HG03060 (cell line): ENCODE results near the gene WDFY3.

Experiments used
- ATAC-seq: cut with Tn5 transposase; IDR thresholded peaks from one replicate; pipeline ENCODE4 v1.9.1; 2021; ENCODE audit warnings: low read depth, moderate number of reproducible peaks; ENCODE audit not compliant: unreplicated experiment

Gene WDFY3, protein sequence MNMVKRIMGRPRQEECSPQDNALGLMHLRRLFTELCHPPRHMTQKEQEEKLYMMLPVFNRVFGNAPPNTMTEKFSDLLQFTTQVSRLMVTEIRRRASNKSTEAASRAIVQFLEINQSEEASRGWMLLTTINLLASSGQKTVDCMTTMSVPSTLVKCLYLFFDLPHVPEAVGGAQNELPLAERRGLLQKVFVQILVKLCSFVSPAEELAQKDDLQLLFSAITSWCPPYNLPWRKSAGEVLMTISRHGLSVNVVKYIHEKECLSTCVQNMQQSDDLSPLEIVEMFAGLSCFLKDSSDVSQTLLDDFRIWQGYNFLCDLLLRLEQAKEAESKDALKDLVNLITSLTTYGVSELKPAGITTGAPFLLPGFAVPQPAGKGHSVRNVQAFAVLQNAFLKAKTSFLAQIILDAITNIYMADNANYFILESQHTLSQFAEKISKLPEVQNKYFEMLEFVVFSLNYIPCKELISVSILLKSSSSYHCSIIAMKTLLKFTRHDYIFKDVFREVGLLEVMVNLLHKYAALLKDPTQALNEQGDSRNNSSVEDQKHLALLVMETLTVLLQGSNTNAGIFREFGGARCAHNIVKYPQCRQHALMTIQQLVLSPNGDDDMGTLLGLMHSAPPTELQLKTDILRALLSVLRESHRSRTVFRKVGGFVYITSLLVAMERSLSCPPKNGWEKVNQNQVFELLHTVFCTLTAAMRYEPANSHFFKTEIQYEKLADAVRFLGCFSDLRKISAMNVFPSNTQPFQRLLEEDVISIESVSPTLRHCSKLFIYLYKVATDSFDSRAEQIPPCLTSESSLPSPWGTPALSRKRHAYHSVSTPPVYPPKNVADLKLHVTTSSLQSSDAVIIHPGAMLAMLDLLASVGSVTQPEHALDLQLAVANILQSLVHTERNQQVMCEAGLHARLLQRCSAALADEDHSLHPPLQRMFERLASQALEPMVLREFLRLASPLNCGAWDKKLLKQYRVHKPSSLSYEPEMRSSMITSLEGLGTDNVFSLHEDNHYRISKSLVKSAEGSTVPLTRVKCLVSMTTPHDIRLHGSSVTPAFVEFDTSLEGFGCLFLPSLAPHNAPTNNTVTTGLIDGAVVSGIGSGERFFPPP (N-terminal part only)

DNA sequence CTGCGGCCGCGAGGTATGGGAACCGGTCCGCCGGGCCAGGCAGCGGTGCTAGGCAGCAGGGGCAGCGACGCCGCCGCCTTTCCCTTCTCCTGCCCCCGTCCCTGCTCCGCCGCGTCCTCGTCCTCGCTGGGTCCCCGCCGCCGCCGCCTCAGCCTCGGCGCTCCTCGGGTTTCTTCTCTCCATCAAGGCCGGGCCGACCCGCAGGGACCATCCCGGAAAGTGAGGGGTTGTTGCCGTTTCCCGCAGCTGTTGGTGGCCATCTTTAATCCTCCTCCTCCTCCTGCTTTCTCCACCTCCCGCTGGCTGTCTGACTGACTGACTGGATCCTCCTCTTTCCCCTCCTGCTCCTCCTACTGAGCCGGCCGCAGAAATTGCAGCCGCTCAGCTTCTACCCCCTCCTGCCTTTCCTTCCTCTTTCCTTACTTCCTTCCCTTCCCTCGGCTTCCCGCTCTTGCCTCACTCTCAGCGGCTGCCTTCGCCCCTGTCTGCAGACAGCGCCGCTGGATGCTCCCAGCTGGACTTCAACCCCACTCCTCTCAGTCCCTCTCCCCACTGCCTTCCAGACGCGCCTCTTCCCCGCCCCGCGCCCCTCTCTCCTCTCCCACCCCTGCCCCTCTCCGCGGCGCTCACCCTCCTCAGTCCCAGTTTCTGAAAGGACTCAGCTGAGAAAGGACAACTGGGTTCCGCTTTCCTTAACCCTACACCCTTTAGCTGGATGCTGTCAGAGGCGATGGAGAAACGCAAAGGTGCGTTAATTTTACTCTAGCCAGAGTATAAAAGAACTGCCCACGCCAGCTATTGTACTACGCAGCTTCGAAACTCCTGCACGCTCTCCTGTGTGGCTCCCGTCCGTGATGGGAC lies at the start of gene WDFY3:
WDFY3 (minus strand) TSS at position 309 of the 861 bp plus-strand sequence. CDS start 106,099 bp downstream, outside the sequence.
- no peak for ATAC-seq

DNA sequence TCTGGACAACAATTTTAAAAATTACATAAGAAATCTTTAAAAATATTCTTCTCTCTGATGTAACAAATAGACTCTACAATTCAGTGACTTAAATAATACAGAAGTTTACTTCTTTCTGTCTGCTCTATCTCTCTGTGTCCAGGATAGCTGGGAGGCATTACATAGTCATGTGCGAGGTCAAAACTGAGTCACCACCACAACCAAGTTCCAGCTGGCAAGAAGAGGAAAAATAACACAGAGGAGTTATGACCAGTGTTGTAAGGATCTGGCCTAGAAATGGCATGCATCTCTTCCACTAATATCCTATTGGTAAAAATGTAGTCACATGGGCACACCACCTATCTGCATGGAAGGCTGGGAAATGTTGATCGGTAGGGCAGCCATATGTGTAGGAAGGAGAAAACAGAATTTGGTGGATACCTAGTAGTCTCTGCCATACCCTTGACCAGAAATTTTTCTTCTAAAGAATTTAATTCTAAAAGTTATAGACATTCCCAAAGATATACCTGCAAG lies 39.4 kb upstream of the WDFY3 start:
- no peak for ATAC-seq

DNA sequence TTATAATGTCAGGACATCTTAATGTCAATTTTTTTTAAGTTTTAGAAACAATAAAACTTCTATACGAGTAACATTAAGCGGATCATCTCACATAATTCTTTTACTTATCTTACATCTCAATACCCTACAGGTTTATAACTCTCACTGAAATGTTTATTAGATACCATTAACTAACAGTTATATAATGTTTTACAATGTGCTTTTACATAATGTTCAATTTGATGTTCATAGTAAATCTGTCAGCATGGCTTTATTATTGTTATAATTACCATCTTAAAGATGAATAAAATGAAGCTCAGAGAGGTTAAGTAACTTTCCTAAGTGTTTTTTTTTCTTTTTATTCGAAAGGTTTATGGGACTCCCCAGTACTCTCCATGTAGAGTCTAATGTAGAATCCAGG lies 33.9 kb upstream of the WDFY3 start:
- no peak for ATAC-seq

DNA sequence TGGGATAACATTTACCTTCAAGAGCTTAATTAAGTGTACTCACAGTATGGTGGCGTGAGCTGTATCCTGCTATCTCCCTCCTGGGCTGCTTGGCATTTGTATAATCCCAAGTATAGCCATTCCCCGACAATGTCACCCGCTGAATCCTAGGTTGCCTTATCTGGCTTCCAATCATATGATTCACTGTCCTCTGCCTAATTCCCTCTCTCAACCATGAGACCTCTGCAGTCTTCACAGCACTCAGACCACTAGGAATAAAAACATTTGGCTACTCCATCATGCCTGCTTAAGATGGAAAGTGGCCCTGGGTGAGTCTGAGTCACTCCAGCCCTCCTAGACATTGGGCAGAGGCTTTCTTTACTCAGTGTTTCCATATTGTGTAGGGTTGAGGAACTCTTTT lies 28.9 kb upstream of the WDFY3 start:
- no peak for ATAC-seq

DNA sequence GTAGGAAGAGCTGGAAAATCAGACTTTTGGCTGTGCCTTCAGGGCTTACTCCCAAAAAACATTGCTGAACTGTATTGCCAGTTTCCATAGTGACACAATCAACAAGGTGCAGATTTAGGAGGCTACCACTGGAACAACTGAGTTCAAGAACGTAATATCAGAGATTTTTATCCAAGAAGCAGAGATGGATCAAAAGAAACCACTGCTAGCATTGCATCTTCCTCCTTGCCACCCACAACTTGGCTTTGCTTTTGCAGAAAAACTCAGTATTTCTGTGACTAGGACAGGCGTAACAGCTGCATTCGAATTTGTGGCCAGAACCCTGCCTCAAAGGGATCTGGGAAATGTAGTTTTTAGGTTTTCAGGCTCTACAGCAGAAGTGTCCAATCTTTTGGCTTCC lies 27.8 kb upstream of the WDFY3 start:
- ATAC-seq = no peak

DNA sequence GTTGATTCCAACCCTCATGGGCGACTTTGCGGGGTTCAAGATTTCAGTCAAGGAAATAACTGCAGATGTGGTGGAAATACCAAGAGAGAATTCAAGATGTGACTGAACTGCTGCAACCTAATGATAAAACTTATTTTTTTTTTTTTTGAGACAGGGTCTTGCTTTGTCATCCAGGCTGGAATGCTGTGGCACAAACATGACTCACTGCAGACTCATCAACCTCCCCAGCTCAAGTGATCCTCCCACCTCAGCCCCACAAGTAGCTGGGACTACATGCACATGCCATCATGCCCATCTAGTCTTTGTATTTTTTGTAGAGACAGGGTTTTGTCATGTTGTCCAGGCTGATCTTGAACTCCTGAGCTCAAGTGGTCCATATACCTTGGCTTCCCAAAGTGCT lies 19.5 kb upstream of the WDFY3 start:
- no peak for ATAC-seq

DNA sequence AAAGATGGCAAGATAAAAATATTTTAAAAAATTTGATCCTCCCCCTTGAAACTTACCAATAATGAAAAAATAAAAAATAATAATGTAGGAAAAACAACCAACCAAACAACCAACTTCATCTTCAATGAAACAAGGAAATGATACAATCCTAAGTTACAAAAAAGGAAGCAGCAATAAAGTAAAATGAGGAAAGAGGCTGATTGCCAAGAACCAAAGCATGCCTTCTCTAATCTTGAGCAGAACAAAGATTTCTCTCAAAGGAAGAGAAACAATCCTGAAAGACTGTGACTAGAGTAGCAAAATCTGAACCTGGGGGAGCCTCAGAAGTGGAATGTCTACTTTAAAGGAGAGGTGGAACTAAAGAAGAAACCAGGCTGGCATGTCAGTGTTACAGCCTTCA lies 10.9 kb upstream of the WDFY3 start:
- no peak for ATAC-seq

DNA sequence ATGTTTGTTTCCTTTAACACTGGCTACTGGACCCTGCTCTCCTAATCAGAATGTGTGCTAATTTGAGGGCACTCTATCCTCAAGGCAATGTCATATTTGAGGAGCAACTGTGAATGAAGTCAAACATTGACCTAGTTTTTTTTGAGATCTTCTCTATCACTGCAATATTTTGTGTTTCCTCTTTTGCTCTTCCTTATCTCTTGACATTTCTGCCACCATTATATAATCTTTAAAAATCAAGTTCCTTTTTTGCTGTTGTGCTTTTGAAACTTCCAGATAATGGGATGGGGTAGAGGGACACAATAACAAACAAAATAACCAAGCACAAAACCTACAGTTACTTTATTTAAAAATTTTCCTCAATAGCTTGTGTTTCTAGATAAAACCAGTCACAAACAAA lies 7.4 kb upstream of the WDFY3 start:
- ATAC-seq = no peak

DNA sequence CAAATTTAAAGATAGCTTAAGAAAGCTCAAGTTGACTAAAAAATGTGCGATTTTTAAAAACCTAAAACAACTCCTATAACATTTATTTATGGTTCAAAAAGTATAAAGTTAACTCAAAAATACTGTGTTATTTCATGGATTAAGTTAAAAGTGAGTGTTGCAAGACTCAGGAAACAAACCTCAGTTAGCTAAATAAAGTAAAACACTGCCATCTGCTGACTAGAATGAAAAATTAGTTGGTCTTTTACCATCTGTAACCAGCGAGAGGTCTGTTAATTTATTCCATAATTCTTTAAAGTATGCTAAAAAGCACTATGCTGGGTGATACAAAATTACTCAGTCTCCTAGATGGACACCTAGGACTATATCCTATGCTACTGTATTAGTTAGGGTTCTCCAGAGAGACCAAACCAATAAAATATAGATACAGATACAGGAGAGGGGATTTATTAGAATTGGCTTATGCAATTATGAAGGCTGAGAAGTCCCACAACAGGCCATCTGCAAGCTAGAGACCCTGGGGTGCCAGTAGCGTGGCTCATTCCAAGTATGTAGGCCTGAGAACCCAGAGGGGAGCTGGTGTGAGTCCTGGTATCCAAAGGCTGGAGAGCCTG lies 4.9 kb upstream of the WDFY3 start:
- ATAC-seq = peak; percentile 42

DNA sequence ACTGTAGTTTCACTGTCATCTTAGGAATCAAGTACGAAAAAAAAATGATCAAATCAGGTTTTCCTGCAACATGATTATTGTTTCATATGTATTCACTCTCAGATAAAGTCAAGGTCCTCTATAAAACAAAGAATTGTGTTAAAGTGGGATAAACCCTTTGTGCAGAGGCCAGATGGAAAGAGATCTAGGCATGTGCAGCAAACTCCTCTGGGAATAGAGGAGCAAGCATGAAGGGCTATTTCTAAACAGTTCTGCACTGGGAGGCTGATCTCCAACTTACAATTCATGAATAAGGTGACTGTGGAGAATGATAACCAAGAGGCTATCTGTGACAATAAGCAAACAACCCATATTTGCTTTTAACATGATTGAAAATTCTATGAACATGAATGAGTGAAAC lies 2.4 kb upstream of the WDFY3 start:
- ATAC-seq = no peak

DNA sequence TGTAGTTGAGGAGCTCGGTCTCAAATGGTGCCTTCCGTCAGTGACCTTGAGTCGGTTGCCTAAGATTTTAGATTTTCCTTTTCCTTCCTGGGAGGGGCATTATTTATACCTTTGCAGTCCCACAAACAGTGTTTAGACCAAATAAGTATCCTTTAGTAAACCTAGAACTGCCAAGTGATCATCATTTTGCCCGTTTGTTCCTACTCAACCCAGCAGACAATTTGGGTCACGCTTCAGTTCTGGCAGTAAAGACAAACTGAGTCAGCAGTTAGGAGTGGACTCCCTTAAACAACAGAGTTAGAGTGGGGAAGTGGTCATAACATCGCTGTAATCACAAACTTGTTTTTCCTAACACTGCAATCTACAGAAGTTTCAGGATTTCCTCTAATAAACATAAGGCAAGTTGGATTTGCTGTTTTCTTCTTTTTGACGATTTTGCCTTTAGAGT lies 777 bp upstream of the WDFY3 start:
- ATAC-seq = no peak

DNA sequence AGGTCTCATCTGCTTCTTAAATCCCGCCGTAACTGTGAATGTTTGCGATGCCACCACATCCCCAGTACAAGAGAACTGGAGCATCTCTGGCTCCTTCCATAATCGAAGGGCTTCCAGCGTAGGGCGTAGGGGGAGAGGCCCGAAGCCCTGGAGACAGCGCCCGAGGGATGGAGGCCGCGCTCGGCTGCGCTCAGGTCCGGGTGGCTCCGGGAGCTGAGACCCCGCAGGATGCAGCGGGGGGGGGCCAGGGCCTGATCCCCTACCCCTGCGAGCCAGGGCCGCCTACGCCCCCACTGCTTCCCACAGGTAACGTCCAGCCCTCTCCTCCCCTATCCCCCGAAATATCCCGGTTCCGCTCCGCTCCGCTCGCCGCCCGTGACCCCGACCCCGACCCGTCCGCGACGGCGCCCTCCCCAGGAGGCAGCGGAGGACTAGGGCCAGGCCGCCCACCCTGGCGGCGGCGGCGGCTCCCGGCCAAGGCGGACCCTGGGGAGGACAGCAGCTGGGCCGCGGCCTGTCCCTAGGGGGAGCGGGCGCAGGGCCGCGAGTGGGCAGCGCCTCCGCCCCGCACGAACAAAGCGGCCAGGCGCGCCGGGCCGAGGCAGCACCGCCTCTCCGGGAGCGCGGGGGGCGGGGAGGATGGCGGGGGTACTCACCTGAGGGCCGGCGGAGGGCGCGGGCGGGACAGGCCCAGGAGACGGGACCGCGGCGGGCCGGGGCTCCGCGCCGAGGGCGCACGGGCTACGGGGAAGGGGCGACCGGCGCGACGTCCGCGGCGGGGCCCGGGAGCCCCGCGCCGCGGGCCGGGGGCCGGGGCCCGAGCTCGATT lies 723 bp downstream of the WDFY3 start:
- no peak for ATAC-seq

DNA sequence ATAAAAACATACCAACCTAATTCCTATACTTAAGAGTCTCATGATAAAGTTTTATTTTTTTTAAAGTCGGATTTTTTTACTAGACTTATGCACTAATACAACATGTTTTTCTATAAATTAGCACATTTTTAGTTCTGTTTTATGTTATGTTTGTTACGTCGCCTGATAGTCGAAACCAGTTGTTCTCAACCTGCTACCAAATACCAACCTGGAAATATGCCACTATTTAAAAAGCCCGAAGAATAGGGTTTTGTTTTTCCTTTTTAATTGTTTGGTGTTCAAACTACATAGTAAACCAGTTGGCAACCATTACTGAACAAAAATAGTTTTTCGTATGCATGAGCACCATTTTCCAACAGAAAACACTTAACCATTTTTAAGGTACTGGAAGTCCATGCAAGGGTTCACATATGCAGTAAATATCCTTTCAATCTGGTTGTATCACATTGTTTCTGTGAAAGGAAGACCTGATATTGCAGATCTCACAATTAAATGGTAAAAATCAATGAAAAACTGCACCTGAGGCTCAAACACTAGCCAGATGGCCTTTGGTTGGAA lies 1.4 kb downstream of the WDFY3 start:
- no peak for ATAC-seq

DNA sequence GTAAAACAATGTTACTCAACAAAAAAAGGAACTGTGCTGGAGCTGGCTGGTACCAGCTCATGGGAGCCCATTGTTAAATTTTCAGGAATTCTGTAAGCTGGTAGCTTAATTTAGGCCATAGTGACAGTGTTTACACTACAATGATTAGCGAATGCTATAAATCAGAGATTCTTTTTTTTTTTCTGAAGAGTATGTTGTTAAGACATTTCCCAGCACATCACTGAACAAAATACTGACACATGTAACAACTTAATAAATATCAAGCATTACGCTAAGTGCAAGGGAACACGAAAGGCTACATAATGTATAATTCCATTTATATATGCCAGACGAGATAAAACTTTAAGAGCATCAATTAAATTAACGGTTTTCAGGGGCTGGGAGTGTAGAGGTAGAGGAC lies 4.4 kb downstream of the WDFY3 start:
- no peak for ATAC-seq

DNA sequence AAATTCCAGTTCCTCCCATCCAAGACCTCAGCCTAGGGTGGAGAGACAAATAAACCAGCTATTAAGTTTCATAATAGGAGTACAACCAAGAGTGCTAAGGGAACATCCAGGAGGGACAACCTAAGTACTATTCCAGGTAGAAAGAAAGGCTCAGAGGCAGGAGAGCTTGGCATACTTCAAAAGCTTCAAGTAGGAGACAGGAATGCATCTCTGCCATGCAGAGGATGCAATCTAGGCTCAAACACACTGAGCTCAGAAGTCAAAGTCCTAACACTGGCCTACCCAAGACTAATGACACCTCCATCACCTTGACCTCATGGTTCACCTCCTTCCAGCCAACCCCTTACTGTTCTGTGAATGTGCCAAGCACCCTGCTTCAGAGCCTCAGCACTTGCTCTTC lies 8.1 kb downstream of the WDFY3 start:
- ATAC-seq = no peak

DNA sequence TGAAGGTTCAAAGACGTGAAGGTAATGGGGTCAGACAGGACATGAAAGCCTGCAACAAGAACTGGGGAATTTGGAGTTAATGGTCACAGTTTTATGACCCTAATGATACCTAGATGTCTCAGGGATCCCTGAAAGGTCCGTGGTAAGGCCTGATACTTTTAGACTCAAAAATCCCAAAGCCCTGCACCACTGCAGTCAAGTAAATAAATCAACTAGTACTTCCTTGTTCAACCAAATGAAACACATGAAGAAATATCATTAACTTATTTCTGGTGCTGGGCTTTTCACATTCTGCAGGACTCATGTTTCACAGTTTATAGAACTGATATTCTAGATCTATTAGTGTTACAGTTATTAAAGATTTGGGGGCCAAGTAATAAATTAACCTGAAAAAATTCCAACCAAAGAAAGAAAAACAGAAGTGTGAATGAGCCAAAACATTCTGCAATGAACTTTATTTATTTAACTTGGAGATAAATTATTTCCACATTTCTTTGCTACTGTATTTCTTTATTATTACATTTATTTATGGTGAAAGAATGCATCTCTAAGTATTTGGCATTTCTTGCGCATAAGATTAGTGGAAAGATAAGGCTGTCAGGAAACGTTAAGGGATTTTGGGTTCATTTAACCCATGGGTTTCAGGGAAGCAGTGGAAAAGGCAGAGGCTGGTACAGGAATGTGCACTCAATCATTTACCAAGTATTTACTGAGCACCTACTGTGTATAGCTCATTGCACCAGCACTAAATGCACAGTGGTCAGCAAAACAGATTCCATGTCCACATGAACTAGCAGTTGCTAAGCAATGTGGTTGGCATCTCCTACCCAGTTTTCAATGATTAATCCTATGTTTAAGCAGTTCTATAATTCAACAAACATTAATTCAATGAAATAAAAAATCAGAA lies 8.7 kb downstream of the WDFY3 start:
- ATAC-seq = no peak

DNA sequence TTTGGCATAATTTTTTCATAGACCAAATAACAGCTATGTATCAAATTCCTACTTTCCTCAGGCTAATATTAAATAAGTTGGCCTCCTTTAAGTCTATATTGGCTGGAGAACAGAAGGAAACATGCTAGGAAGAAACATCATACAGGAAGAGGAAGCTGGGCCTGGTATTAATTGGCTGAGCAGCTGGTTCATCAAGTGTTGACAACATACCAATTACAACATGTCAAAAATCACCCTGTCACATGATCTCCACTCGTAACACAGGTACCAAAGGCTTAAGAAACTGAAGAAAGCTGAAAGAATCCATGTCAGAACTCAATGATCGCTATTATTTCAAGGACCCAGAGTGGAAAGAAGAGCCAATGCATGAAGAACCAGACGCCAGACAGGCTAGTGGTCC lies 10.5 kb downstream of the WDFY3 start:
- ATAC-seq = no peak
